Endodermal cell (in vitro differentiated cells): ENCODE measurements around the gene RAB44. TPM values are rescaled to one million over a fixed set of nuclear protein-coding genes. Genes with fewer than 3 reads are reported as not detected.

ENCODE experiments used
- DNase-seq: peaks from one replicate; pipeline ENCODE4 v3.0.0-alpha.2; 2017
- H3K27ac ChIP-seq: 2 replicates; pipeline ENCODE4 v1.5.1; 2013; ENCODE audit warnings: mild to moderate bottlenecking, low read depth, low read length, moderate library complexity
- H3K27me3 ChIP-seq: 2 replicates; pipeline ENCODE4 v1.6.1; 2013; ENCODE audit warnings: mild to moderate bottlenecking, low read length, moderate library complexity; ENCODE audit not compliant: insufficient read depth, control insufficient read depth, poor library complexity, severe bottlenecking
- H3K36me3 ChIP-seq: 2 replicates; pipeline ENCODE4 v1.7.0; 2013; ENCODE audit warnings: mild to moderate bottlenecking, low read length, moderate library complexity; ENCODE audit not compliant: control insufficient read depth, insufficient read depth
- H3K4me1 ChIP-seq: one replicate; pipeline ENCODE4 v1.7.0; 2013; ENCODE audit warnings: low read length; ENCODE audit not compliant: control insufficient read depth, insufficient read depth
- H3K4me3 ChIP-seq: 2 replicates; pipeline ENCODE4 v1.5.1; 2013; ENCODE audit warnings: mild to moderate bottlenecking, low read length, moderate library complexity
- H3K9ac ChIP-seq: 2 replicates; pipeline ENCODE4 v1.6.1; 2013; ENCODE audit warnings: mild to moderate bottlenecking, low read length, moderate library complexity; ENCODE audit not compliant: poor library complexity, severe bottlenecking; ENCODE audit errors: extremely low read depth
- H3K9me3 ChIP-seq: 2 replicates; pipeline ENCODE4 v1.6.1; 2013; ENCODE audit warnings: mild to moderate bottlenecking, low read length, moderate library complexity; ENCODE audit not compliant: control insufficient read depth
- H3K27ac Mint-ChIP-seq: 2 replicates; pipeline ENCODE4 v1.8.0; 2020; ENCODE audit warnings: mixed read lengths
- H3K27me3 Mint-ChIP-seq: 2 replicates; pipeline ENCODE4 v1.8.0; 2021; ENCODE audit warnings: mild to moderate bottlenecking, mixed read lengths; ENCODE audit not compliant: insufficient read depth
- H3K36me3 Mint-ChIP-seq: 2 replicates; pipeline ENCODE4 v1.8.0; 2020; ENCODE audit warnings: low read depth, mixed read lengths
- H3K4me1 Mint-ChIP-seq: 2 replicates; pipeline ENCODE4 v1.8.0; 2020; ENCODE audit warnings: mixed read lengths
- H3K4me3 Mint-ChIP-seq: 2 replicates; pipeline ENCODE4 v1.8.0; 2020; ENCODE audit warnings: mild to moderate bottlenecking, moderate library complexity, mixed read lengths
- H3K9me3 Mint-ChIP-seq: 2 replicates; pipeline ENCODE4 v1.8.0; 2020; ENCODE audit warnings: mild to moderate bottlenecking, mixed read lengths
- WGBS, 2 experiments: methylation state at CpG; one replicate each; pipeline versions ENCODE4 v1.1.5 to v1.1.7; 2013; ENCODE audit warnings: missing lambda C conversion rate in 2 of 2, mixed read lengths in 1 of 2; ENCODE audit not compliant: insufficient coverage in 1 of 2, insufficient read length in 1 of 2; 5-methylcytosine and 5-hydroxymethylcytosine counted together
- total RNA-seq, 2 donors: library from RNA; stranded (reverse); fragmentation: NEBNext Ultra II Directional in 1 of 2; extraction: Animal tissue kit (Norgen Biotek cat#: 25700) in 1 of 2; gene quantifications; 2 replicates in 1 of 2; 3 replicates in 1 of 2; pipeline ENCODE4 v1.2.1, GENCODE V29; 2021
- TF ChIP-seq, protein P1 (sequence below): fragments of 200-600 bp; sonication (generic); conservative IDR thresholded peaks from 2 replicates; pipeline ENCODE4 v1.5.0; 2021; ENCODE audit warnings: antibody characterized with exemption, mild to moderate bottlenecking

The RAB44 gene
- total RNA-seq, 2 donors from 2014 or later: not detected

- H3K36me3 Mint-ChIP-seq: no peaks in the 10 kb centered on the region
- Histone ChIP-seq H3K36me3 (no peaks in the 10 kb centered on the region), H3K27me3 (no peaks in the 10 kb centered on the region), H3K9me3 (no peaks in the 10 kb centered on the region), H3K4me1 (no peaks in the 10 kb centered on the region), H3K27ac (no peak overlapping the region), H3K4me3 (no peak overlapping the region), H3K9ac (no peak overlapping the region)
- WGBS, 2 experiments: 91% methylated on average over 11 of the region's 11 CpGs
- no peak overlapping the region for H3K4me3 Mint-ChIP-seq
- H3K27me3 Mint-ChIP-seq: peaks cover 2% of the 10 kb centered on the region
- no peak for DNase-seq
- H3K4me1 Mint-ChIP-seq: peaks cover 1% of the 10 kb centered on the region
- TF ChIP-seq, protein P1, sequence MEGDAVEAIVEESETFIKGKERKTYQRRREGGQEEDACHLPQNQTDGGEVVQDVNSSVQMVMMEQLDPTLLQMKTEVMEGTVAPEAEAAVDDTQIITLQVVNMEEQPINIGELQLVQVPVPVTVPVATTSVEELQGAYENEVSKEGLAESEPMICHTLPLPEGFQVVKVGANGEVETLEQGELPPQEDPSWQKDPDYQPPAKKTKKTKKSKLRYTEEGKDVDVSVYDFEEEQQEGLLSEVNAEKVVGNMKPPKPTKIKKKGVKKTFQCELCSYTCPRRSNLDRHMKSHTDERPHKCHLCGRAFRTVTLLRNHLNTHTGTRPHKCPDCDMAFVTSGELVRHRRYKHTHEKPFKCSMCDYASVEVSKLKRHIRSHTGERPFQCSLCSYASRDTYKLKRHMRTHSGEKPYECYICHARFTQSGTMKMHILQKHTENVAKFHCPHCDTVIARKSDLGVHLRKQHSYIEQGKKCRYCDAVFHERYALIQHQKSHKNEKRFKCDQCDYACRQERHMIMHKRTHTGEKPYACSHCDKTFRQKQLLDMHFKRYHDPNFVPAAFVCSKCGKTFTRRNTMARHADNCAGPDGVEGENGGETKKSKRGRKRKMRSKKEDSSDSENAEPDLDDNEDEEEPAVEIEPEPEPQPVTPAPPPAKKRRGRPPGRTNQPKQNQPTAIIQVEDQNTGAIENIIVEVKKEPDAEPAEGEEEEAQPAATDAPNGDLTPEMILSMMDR: no peak
- no peak overlapping the region for H3K27ac Mint-ChIP-seq
- no peaks in the 10 kb centered on the region for H3K9me3 Mint-ChIP-seq
Observed at GRCh38 chr6:36728289-36729160, 30.9 kb downstream of the RAB44 start.

- Histone ChIP-seq H3K4me3 (no peak overlapping the region), H3K27ac (no peak overlapping the region), H3K27me3 (no peaks in the 10 kb centered on the region), H3K4me1 (no peaks in the 10 kb centered on the region), H3K9ac (no peak overlapping the region), H3K36me3 (no peaks in the 10 kb centered on the region), H3K9me3 (no peaks in the 10 kb centered on the region)
- Mint-ChIP-seq H3K27me3 (peaks cover 2% of the 10 kb centered on the region), H3K4me1 (peaks cover 1% of the 10 kb centered on the region), H3K36me3 (no peaks in the 10 kb centered on the region), H3K9me3 (no peaks in the 10 kb centered on the region), H3K27ac (no peak overlapping the region), H3K4me3 (no peak overlapping the region)
- 73 to 90% methylated on average over 1 to 3 of the region's 3 CpGs for WGBS, 2 experiments
- no peak for DNase-seq
- TF ChIP-seq, protein P1: no peak
Observed at GRCh38 chr6:36729161-36729524, 31.5 kb downstream of the RAB44 start.

GRCh38 chr6:36730424-36731380 is 33.1 kb downstream of the RAB44 start:
- no peaks in the 10 kb centered on the region for H3K36me3 Mint-ChIP-seq
- no peaks in the 10 kb centered on the region for H3K9me3 Mint-ChIP-seq
- peaks cover 2% of the 10 kb centered on the region for H3K27me3 Mint-ChIP-seq
- no peak for DNase-seq
- TF ChIP-seq, protein P1: no peak
- H3K27ac Mint-ChIP-seq: no peak overlapping the region
- H3K4me3 ChIP-seq: no peak overlapping the region
- no peaks in the 10 kb centered on the region for H3K4me1 Mint-ChIP-seq
- no peak overlapping the region for H3K27ac ChIP-seq
- H3K4me1 ChIP-seq: no peaks in the 10 kb centered on the region
- H3K9ac ChIP-seq: no peak overlapping the region
- no peaks in the 10 kb centered on the region for H3K27me3 ChIP-seq
- WGBS, 2 experiments: 75 to 80% methylated on average over 10 to 15 of the region's 15 CpGs
- H3K36me3 ChIP-seq: no peaks in the 10 kb centered on the region
- H3K4me3 Mint-ChIP-seq: no peak overlapping the region
- no peaks in the 10 kb centered on the region for H3K9me3 ChIP-seq
